Testis (tissue), 3 donors: ENCODE measurements around the gene C16orf92. TPM values are rescaled to one million over a fixed set of nuclear protein-coding genes. Genes with fewer than 3 reads are reported as not detected.

ENCODE experiments used
- DNase-seq: peaks from one replicate; pipeline ENCODE4 v3.0.0-alpha.2; 2019
- H3K27ac ChIP-seq, 2 donors: fragments of 200-600 bp; sonication (generic); one replicate each; pipeline ENCODE4 v1.5.1; 2019
- H3K27me3 ChIP-seq: fragments of 200-600 bp; sonication (generic); one replicate; pipeline ENCODE4 v1.5.1; 2019
- H3K36me3 ChIP-seq: fragments of 200-600 bp; sonication (generic); one replicate; pipeline ENCODE4 v1.5.1; 2017; ENCODE audit warnings: low read depth; ENCODE audit errors: missing control alignments
- H3K4me1 ChIP-seq: fragments of 200-600 bp; sonication (generic); one replicate; pipeline ENCODE4 v1.5.1; 2019
- H3K4me3 ChIP-seq, 2 donors: fragments of 200-600 bp; sonication (generic); one replicate each; pipeline ENCODE4 v1.5.1; 2017 to 2019
- H3K9me3 ChIP-seq: fragments of 200-600 bp; sonication (generic); one replicate; pipeline ENCODE4 v1.5.1; 2017
- CTCF ChIP-seq, 3 experiments: fragments of 450-650 bp in 2 of 3; fragments of 200-600 bp in 1 of 3; sonication (generic) in 1 of 3; IDR thresholded peaks; one replicate each; pipeline ENCODE4 v1.5.1; 2016 to 2019; ENCODE audit warnings: antibody characterized with exemption in 3 of 3, mild to moderate bottlenecking in 2 of 3, moderate library complexity in 1 of 3
- POLR2A ChIP-seq: fragments of 450-650 bp; IDR thresholded peaks from one replicate; pipeline ENCODE4 v1.6.1; 2017; ENCODE audit warnings: antibody characterized with exemption, mild to moderate bottlenecking, moderate library complexity
- WGBS, 2 donors: methylation state at CpG; one replicate each; pipeline ENCODE4 v1.1.5; 2018; 5-methylcytosine and 5-hydroxymethylcytosine counted together
- intact Hi-C: fragments of 100-400 bp; cut with DNase I; formaldehyde crosslinking; loops from one replicate; pipeline ENCODE4 v1.15.1; 2023; ENCODE audit warnings: low total_unique reads
- polyA plus RNA-seq: library from polyadenylated mRNA; stranded (reverse); fragments of 350-450 nt; fragmentation: Illumina TruSeq; extraction: RNeasy Lipid Tissue Mini Kit (QIAGEN cat#74804); gene quantifications from one replicate; pipeline ENCODE4 v1.2.3, GENCODE V29; 2014; ENCODE audit warnings: low read depth, low replicate concordance; ENCODE audit not compliant: insufficient read depth
- total RNA-seq, 2 donors: library from RNA; depleted of rRNA; stranded (reverse); fragments of >200 nt; gene quantifications; one replicate each; pipeline ENCODE4 v1.2.3, GENCODE V29; 2016

C16orf92 gene
- total and polyA plus RNA-seq, 3 donors from 2014 or later = 12.4 to 91.3 (median 20.3) TPM

- 0 to 1% methylated on average over 23 to 35 of the region's 44 CpGs for WGBS, 2 donors
- DNase-seq = peak; percentile 33
- intact Hi-C loops = no loop called here
- H3K36me3 ChIP-seq = no peaks in the 10 kb centered on the region
- H3K9me3 ChIP-seq = no peaks in the 10 kb centered on the region
- TF ChIP-seq CTCF (IDR thresholded peaks at IDR 0.05) (no peak), POLR2A (no peak)
- H3K27ac ChIP-seq = peak overlapping the region; percentile 93 to 96
- H3K27me3 ChIP-seq = no peaks in the 10 kb centered on the region
- peaks cover 45% of the 10 kb centered on the region for H3K4me1 ChIP-seq
- H3K4me3 ChIP-seq = peak overlapping the region; percentile 77 to 89
Measured at GRCh38 chr16:30065943-30066760, 43.2 kb downstream of the C16orf92 start.

- H3K36me3 ChIP-seq = no peaks in the 10 kb centered on the region
Measured at GRCh38 chr16:30066761-30067583, 44.0 kb downstream of the C16orf92 start.

DNA sequence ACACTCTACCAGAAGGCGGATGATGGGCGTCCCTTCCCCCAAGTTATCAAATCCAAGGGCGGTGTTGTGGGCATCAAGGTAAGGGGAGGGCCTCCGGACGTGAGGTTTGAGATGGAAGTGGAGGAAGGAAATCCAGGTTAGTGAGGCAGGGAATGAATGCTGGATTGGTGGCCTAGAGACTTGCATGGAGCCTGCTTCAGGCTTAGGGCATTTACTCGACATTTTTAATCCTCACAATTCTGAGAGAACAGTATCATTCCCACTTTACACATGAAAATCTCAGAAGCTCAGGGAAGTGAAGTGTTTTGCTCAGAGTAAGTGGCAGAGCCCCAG lies 44.6 kb downstream of the C16orf92 start:
- DNase-seq = no peak
- Histone ChIP-seq H3K27me3 (no peaks in the 10 kb centered on the region), H3K4me3 (peak overlapping the region in 1 of 2 donors; percentile 89), H3K4me1 (peaks cover 49% of the 10 kb centered on the region), H3K36me3 (no peaks in the 10 kb centered on the region), H3K9me3 (no peaks in the 10 kb centered on the region), H3K27ac (peak overlapping the region in 1 of 2 donors; percentile 93)
- TF ChIP-seq POLR2A (no peak), CTCF (IDR thresholded peaks at IDR 0.05) (no peak)
- intact Hi-C loops = no loop called here
- WGBS, 2 donors = 61 to 72% methylated on average over 6 of the region's 6 CpGs

More at GRCh38 chr16:30066761-30067583, 44.0 kb downstream of the C16orf92 start:
- Histone ChIP-seq H3K27ac (peak overlapping the region; percentile 93 to 96), H3K4me1 (peaks cover 49% of the 10 kb centered on the region), H3K4me3 (peak overlapping the region; percentile 77 to 89), H3K9me3 (no peaks in the 10 kb centered on the region), H3K27me3 (no peaks in the 10 kb centered on the region)
- intact Hi-C loops = no loop called here
- no peak for DNase-seq
- WGBS, 2 donors = 27% methylated on average over 10 to 21 of the region's 21 CpGs
- TF ChIP-seq POLR2A (no peak), CTCF (IDR thresholded peaks at IDR 0.05) (no peak)

GRCh38 chr16:30068333-30068732 lies 45.3 kb downstream of the C16orf92 start:
- H3K36me3 ChIP-seq = no peaks in the 10 kb centered on the region
- TF ChIP-seq POLR2A = no peak
- no peak for TF ChIP-seq CTCF (IDR thresholded peaks at IDR 0.05)
- peaks cover 49% of the 10 kb centered on the region for H3K4me1 ChIP-seq
- DNase-seq = no peak
- H3K27me3 ChIP-seq = no peaks in the 10 kb centered on the region
- no peak overlapping the region for H3K4me3 ChIP-seq
- no peaks in the 10 kb centered on the region for H3K9me3 ChIP-seq
- peak overlapping the region; percentile 61 to 68 for H3K27ac ChIP-seq
- intact Hi-C loops = no loop called here
- 82 to 84% methylated on average over 8 to 9 of the region's 9 CpGs for WGBS, 2 donors
